ENCODE results near the gene GALNT16. TPM values are rescaled to one million over a fixed set of nuclear protein-coding genes. Genes with fewer than 3 reads are reported as not detected.

GALNT16 gene
- total and polyA plus RNA-seq, 3 donors from 2014 or later, result 5.6 to 11.1 (median 6.3) TPM

DNA sequence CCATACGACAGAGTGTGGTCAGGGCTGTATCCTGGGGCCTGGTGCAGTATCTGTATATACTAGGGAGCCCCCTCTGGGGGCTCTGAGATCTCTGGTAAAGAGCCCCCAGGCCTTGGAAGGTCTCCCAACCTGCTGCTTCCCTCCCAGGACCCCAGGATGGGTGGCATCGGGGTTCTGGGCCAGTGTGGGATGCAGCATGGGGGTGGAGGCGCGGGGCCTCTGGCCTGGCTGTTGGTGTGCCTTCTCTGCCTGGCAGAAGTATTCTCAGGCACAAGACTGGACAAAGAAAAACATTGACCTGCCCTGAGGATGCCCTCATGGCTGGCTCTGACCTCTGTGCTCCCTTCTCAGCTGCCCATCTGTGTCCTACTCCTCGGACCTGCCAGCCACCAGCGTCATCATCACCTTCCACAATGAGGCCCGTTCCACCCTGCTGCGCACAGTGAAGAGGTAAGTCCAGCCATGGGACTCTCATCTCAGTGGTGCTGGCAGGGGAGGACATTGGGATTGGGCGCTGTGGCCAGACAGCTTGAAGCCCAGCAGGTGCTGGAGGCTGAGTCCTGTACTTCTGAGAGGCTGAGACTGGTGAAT, 64.5 kb downstream of the GALNT16 start:
- DNase-seq, result no peak
- no peaks in the 10 kb centered on the region for H3K4me1 ChIP-seq
- no peak overlapping the region for H3K27ac ChIP-seq
- TF ChIP-seq CTCF (IDR thresholded peaks at IDR 0.05) (no peak), POLR2A (IDR thresholded peaks at IDR 0.05) (no peak)
- no peak overlapping the region for H3K4me3 ChIP-seq
- H3K9me3 ChIP-seq, result no peaks in the 10 kb centered on the region
- H3K36me3 ChIP-seq (ENCODE audit: low read depth, missing control alignments), result no peaks in the 10 kb centered on the region
- intact Hi-C loops (cut with DNase I; ENCODE audit: low total_unique reads), result no loop called here
- 82 to 93% methylated on average over 6 to 9 of the region's 9 CpGs for WGBS, 2 donors
- H3K27me3 ChIP-seq, result no peaks in the 10 kb centered on the region

GRCh38 chr14:69325086-69325485, 65.1 kb downstream of the GALNT16 start:
- WGBS, 2 donors, result 84 to 88% methylated on average over 8 of the region's 8 CpGs
- intact Hi-C loops (cut with DNase I; ENCODE audit: low total_unique reads), result no loop called here

GRCh38 chr14:69325646-69326265, 65.8 kb downstream of the GALNT16 start:
- TF ChIP-seq CTCF (IDR thresholded peaks at IDR 0.05) (peak in 1 of 3 experiments; percentile 4), POLR2A (IDR thresholded peaks at IDR 0.05) (no peak)
- Histone ChIP-seq H3K27me3 (no peaks in the 10 kb centered on the region), H3K27ac (no peak overlapping the region), H3K4me1 (no peaks in the 10 kb centered on the region), H3K4me3 (no peak overlapping the region), H3K9me3 (no peaks in the 10 kb centered on the region), H3K36me3 (ENCODE audit: low read depth, missing control alignments) (no peaks in the 10 kb centered on the region)
- no peak for DNase-seq
- WGBS, 2 donors, result 92 to 97% methylated on average over 5 to 6 of the region's 7 CpGs
- intact Hi-C loops (cut with DNase I; ENCODE audit: low total_unique reads), result no loop called here

More at GRCh38 chr14:69325086-69325485, 65.1 kb downstream of the GALNT16 start:
- Histone ChIP-seq H3K36me3 (ENCODE audit: low read depth, missing control alignments) (no peaks in the 10 kb centered on the region), H3K4me1 (no peaks in the 10 kb centered on the region), H3K27ac (no peak overlapping the region), H3K9me3 (no peaks in the 10 kb centered on the region), H3K4me3 (no peak overlapping the region), H3K27me3 (no peaks in the 10 kb centered on the region)
- no peak for DNase-seq
- TF ChIP-seq POLR2A (IDR thresholded peaks at IDR 0.05) (no peak), CTCF (IDR thresholded peaks at IDR 0.05) (no peak)

- TF ChIP-seq POLR2A (IDR thresholded peaks at IDR 0.05) (no peak), CTCF (IDR thresholded peaks at IDR 0.05) (no peak)
- H3K4me3 ChIP-seq, result no peak overlapping the region
- intact Hi-C loops (cut with DNase I; ENCODE audit: low total_unique reads), result no loop called here
- H3K36me3 ChIP-seq (ENCODE audit: low read depth, missing control alignments), result no peaks in the 10 kb centered on the region
- no peaks in the 10 kb centered on the region for H3K9me3 ChIP-seq
- no peak for DNase-seq
- no peaks in the 10 kb centered on the region for H3K4me1 ChIP-seq
- 75 to 92% methylated on average over 5 to 6 of the region's 6 CpGs for WGBS, 2 donors
- H3K27me3 ChIP-seq, result no peaks in the 10 kb centered on the region
- no peak overlapping the region for H3K27ac ChIP-seq
These were observed 66.7 kb downstream of the GALNT16 start for GRCh38 chr14:69326611-69327010.

DNA sequence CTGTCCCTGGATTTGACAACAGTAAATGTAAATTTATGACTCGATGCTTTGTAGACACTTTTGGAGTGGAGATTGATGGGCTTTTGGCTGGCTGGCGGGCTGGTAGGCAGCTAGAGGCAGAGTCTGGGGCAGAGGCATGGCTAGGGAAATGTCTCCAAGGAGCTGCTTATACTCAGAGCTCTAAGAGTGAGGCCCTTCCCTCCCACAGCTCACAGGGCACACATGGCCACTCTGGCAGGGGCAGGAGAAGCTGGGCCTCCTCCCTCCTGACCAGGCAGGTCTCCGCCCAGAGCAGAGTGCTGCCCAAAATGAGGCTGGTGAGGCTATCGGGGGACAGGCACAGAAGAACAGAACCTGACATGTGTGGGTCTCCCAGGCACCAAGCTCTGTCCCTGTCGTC, 67.5 kb downstream of the GALNT16 start:
- WGBS, 2 donors, result 66 to 91% methylated on average over 4 to 5 of the region's 5 CpGs
- Histone ChIP-seq H3K36me3 (ENCODE audit: low read depth, missing control alignments) (no peaks in the 10 kb centered on the region), H3K27ac (no peak overlapping the region), H3K4me3 (no peak overlapping the region), H3K27me3 (no peaks in the 10 kb centered on the region), H3K9me3 (no peaks in the 10 kb centered on the region), H3K4me1 (no peaks in the 10 kb centered on the region)
- TF ChIP-seq POLR2A (IDR thresholded peaks at IDR 0.05) (no peak), CTCF (IDR thresholded peaks at IDR 0.05) (no peak)
- DNase-seq, result no peak
- intact Hi-C loops (cut with DNase I; ENCODE audit: low total_unique reads), result no loop called here
